NCI-H1417 (cell line): ENCODE measurements around the gene CNOT10.

Source experiments
- DNase-seq, 3 experiments: peaks; one replicate each; lab custom pipeline; 2025; lab: John Stamatoyannopoulos, UW

The CNOT10 gene

DNA sequence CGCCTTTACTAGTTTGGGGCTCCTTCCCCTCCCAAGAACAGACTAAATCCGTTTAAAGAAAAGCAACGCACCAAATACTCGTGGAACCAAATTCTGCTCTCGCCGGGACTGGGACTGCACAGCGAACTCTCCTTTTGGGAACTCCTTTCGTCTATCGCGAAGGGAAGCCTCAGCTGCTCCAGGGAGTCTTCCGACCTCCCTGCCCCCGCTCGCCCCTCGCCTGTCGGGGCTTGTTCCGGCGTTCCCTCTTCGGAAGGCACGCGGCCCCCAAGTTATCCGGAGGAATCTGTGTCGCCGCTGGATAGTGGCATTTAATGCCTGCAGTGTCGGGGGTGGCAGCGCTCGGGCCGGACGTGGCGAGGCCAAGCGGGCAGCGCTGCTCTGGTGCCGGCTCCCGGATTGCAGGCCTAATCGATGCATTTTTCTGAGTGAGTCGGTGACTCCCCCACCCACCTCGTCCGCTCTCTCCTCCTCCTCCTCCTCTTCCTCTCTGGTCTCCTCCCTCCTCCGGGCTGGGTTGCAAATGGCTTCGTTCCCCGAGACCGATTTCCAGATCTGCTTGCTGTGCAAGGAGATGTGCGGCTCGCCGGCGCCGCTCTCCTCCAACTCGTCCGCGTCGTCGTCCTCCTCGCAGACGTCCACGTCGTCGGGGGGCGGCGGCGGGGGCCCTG, 132.7 kb downstream of the CNOT10 start, which contains the start of gene TRIM71:
Gene TRIM71 (plus strand): TSS at position 440 of the 671 bp plus-strand sequence. CDS start 84 bp downstream, at position 524.
- peak in 2 of 3 experiments; percentile 51 to 68 for DNase-seq

GRCh38 chr3:32818229-32818969, 133.4 kb downstream of the CNOT10 start:
- DNase-seq = peak in 2 of 3 experiments; percentile 49 to 56

- DNase-seq = no peak
Measured at GRCh38 chr3:32818970-32819511, 134.1 kb downstream of the CNOT10 start.

GRCh38 chr3:32819551-32820348, 134.8 kb downstream of the CNOT10 start:
- DNase-seq = no peak

DNA sequence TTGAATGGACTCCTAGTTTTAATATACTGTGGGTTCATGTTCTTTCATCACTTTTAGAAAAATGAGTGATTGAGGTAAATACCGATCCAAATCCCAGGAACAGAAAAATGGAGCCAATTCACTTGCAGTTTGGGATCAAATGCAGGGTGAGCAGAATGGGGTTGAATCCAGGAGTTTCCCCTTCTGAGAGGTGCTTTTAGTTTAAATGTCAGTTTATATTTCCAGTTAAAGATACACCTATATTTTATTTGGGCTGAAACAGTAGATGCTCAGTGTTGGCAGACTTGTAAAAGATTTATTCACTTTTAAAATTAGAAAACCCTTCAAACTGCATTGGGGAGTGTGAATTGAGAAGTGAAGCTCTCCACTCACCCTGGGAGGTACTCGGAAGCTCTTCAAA, 135.4 kb downstream of the CNOT10 start:
- DNase-seq = no peak

DNA sequence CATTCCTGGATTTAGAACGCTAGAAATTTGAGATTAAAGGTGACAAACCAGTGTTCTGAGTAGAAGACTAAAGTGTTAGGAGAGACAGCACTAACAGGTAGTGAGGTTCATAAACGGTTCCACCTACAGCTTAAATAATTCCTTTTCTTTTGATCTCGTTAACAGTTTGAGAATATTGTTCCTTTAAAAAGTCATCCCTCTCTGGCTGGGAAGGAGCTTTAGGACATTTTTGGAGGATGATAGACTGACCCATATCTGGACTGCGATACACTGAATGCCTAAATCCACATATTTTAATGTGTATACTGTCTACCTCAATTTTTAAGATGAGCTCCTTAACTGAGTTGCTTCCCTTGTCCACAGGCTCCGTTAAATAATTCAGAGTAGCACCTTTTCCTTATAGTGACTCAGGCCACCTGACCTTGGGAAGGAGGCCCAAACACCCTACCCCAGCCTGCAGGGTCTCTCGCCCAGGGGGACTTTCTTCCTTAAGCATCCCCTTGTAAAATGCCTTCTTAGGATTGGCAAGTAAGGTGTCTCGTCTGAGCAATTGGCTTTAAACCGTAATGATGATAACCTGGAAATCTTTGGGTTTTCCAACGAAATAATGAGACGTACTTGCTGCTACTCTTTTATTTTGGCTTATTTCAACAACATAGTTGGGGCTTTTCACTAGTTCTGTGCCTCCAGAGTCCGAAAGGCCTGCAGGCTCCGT, 136.1 kb downstream of the CNOT10 start:
- no peak for DNase-seq

GRCh38 chr3:32821686-32822296, 136.8 kb downstream of the CNOT10 start:
- DNase-seq = no peak

GRCh38 chr3:32822609-32823498, 137.9 kb downstream of the CNOT10 start:
- DNase-seq = no peak
